Muscle layer of duodenum (tissue), 2 donors: ENCODE data around the gene GSDME.

Experiments
- H3K27ac ChIP-seq: one replicate; pipeline ENCODE4 v1.7.0; 2013; ENCODE audit warnings: mild to moderate bottlenecking, low read length
- H3K27me3 ChIP-seq: one replicate; pipeline ENCODE4 v1.7.0; 2013; ENCODE audit warnings: low read depth, mild to moderate bottlenecking, control low read depth, low read length
- H3K36me3 ChIP-seq, 2 donors: one replicate each; pipeline ENCODE4 v1.7.0; 2013; ENCODE audit warnings: low read length in 2 of 2, control low read depth in 1 of 2, mild to moderate bottlenecking in 1 of 2; ENCODE audit not compliant: insufficient read depth in 2 of 2, control insufficient read depth in 1 of 2
- H3K4me1 ChIP-seq, 2 donors: one replicate each; pipeline ENCODE4 v1.7.0; 2013; ENCODE audit warnings: low read length in 2 of 2, mild to moderate bottlenecking in 2 of 2, control low read depth in 1 of 2, moderate library complexity in 1 of 2; ENCODE audit not compliant: insufficient read depth in 2 of 2, control insufficient read depth in 1 of 2
- H3K4me3 ChIP-seq, 2 donors: one replicate each; pipeline ENCODE4 v1.7.0; 2013; ENCODE audit warnings: low read length in 2 of 2, low read depth in 1 of 2, mild to moderate bottlenecking in 1 of 2
- H3K9me3 ChIP-seq, 2 donors: one replicate each; pipeline ENCODE4 v1.7.0; 2013; ENCODE audit warnings: low read length in 2 of 2, control low read depth in 1 of 2, mild to moderate bottlenecking in 1 of 2; ENCODE audit not compliant: control insufficient read depth in 1 of 2
- donor health status: healthy.

The GSDME gene

DNA sequence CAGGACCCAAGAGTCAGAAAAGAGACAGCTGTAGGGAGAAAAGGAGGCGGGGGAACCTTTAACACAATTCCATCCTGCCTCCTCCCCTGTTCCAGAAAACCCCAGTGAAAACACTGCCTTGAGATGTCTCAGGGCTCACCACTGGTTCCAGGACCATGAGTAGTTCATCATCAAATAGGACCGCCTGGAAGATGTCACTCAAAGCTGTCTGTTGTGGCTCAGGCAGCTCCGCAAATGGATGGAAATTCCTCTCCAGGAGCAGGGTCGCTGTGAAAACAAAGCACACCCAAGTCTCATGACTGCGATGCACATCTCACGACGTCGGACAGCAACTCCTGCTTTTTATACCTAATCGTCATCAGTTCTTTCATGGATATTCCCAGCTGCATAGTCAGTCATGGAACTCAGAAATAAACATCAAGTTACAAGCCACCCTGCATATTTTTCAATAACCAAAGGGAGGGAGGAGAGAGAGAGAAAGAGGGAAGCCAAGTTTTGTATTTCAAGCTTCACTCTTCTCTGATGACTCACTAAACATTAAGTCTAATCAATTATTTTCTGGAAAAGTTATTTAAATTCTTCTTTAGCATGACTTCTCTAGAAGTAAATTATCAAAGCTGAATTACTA is 49.2 kb downstream of the GSDME start:
- Histone ChIP-seq H3K27ac (no peak overlapping the region), H3K27me3 (no peaks in the 10 kb centered on the region), H3K4me1 (peaks cover 0 to 27% of the 10 kb centered on the region in 2 donors)

DNA sequence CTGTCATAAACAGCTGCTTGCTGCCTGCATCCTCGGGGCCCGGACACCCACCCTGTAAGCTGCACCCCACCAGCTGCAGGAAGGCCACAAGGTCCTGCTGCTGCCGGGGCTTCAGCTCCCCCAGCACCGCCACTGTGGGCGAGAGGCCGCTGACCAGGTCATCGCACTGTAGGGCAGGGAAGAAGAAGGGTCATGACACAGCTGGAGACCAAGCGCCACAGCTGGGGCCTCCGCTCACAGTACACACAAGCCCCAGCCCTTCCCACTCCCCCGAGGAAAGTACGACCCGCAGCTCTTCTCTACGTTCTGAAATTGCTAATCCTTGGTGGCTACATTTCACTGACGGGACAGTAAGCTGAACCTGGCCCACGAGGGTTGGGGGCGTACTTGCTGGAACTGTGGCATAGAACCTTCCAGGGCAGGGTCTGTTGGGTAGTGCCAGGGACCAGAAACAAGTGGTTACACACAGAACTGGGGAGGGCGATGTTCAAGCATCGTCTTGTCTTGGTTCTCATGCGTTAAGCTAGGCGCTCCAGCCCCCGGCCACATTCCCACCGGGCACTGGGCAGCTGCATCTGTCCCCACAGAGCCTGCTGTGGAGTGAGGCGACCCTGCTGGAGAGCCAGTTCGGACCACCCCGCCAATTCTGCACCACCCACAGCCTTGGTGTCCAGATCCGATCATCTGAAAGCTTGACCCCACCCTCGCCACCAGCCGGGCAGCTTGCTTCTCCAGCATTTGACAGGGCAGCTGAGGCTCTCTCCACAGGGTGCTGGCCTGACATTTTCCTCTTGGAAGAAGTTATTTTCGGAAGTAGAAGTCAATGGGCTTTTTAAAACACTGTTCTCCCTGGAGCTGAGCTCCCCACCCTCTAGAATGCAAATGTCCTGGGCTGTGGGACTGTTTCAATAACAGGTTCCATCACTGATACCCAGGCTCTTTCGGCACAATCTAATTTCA is 50.8 kb downstream of the GSDME start:
- Histone ChIP-seq H3K27ac (no peak overlapping the region), H3K36me3 (peaks cover 0 to 8% of the 10 kb centered on the region in 2 donors), H3K9me3 (no peaks in the 10 kb centered on the region), H3K4me3 (no peak overlapping the region), H3K27me3 (no peaks in the 10 kb centered on the region), H3K4me1 (peaks cover 0 to 41% of the 10 kb centered on the region in 2 donors)

More for the DNA sequence above, 49.2 kb downstream of the GSDME start:
- Histone ChIP-seq H3K36me3 (peaks cover 0 to 8% of the 10 kb centered on the region in 2 donors), H3K9me3 (no peaks in the 10 kb centered on the region), H3K4me3 (no peak overlapping the region)

DNA sequence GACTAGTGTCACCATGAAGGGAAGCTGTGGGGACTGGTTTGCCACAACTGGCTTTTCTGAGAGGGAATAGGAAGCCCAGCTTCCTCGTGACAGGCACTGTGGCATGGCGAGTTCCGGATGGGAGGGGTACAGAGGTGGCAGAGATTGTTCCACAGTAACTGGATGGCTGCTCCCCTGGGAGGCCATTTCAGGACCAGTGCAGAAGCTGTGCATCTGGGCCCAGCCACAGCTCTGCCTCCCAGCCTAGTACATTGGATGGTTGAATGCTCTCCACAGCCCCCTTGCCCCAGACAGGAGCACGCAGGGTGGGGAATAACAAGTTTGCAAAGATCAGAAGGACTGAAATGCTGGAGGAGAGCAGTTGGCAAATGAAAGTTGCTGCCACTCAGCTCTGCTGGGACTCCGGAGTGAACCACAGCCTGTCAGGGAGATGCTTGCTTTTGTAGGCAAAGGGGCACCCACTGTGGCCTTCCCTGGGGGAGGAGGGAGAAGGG is 51.8 kb downstream of the GSDME start:
- Histone ChIP-seq H3K9me3 (no peaks in the 10 kb centered on the region), H3K4me1 (peaks cover 0 to 50% of the 10 kb centered on the region in 2 donors)

DNA sequence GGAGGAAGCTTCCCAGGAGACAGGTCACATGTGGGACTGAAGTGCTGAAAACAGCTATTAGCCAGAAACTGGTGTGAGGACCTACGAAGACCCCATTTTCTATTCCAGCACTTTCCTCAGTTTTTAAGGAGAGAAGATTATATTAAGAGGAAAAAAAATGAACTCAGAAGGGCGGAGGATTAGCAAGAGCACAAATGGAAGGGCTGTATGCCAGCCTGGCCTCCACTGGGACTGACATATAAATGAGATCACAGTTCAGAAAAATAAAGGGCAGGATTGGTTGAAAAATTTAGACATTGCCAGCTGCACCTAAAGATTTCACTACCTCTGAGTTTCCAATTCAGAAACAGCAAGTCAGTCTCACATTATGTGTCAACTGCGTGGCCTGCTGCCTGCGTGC is 53.0 kb downstream of the GSDME start:
- Histone ChIP-seq H3K27me3 (no peaks in the 10 kb centered on the region), H3K4me1 (peaks cover 0 to 50% of the 10 kb centered on the region in 2 donors), H3K9me3 (no peaks in the 10 kb centered on the region), H3K4me3 (no peak overlapping the region), H3K27ac (no peak overlapping the region), H3K36me3 (peaks cover 0 to under 1% of the 10 kb centered on the region in 2 donors)

More for the DNA sequence above, 51.8 kb downstream of the GSDME start:
- Histone ChIP-seq H3K36me3 (peaks cover 0 to 8% of the 10 kb centered on the region in 2 donors), H3K4me3 (no peak overlapping the region), H3K27me3 (no peaks in the 10 kb centered on the region), H3K27ac (no peak overlapping the region)

DNA sequence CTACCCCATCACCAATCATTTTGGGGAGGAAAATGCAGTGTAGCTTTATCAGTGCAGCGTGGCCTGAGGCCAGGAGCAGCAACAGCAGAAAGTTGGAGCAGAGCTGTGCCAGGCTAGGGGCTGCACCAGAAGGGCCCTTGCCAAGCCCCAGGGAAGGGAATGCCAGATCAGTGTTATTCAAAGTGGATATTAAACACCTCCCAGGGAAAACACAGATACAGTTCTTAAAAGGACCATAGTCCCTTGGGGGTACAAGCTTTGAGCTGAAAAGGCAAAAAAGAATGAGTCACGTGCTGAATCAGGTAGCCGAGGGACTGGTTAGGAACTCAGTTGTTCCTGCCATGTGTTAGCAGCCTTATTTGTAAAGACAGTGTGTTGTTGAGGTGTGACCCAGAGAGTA is 54.0 kb downstream of the GSDME start:
- Histone ChIP-seq H3K27ac (no peak overlapping the region), H3K9me3 (no peaks in the 10 kb centered on the region), H3K4me1 (peaks cover 0 to 43% of the 10 kb centered on the region in 2 donors), H3K4me3 (no peak overlapping the region), H3K36me3 (no peaks in the 10 kb centered on the region), H3K27me3 (no peaks in the 10 kb centered on the region)

DNA sequence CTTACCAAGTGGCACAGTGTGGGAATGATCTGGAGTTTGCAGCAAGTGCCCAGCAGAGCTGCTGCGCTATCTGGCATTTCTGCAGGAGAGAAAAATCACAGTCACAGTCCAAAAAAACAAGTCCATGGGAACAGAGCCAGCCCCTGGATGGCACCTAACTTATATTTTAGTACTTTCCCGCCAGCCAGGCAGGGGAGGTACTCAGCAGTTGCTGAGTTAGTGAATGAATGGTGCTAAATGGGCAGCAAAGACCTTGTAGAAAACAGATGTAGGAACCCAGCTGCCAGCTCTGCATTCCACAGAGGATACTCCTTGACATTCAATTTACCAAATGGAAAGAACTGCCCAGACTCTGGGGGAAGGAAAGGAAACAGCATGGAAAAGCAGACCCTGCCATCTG is 54.5 kb downstream of the GSDME start:
- Histone ChIP-seq H3K4me3 (no peak overlapping the region), H3K4me1 (peaks cover 0 to 43% of the 10 kb centered on the region in 2 donors), H3K27ac (no peak overlapping the region), H3K27me3 (no peaks in the 10 kb centered on the region), H3K9me3 (no peaks in the 10 kb centered on the region), H3K36me3 (no peaks in the 10 kb centered on the region)

DNA sequence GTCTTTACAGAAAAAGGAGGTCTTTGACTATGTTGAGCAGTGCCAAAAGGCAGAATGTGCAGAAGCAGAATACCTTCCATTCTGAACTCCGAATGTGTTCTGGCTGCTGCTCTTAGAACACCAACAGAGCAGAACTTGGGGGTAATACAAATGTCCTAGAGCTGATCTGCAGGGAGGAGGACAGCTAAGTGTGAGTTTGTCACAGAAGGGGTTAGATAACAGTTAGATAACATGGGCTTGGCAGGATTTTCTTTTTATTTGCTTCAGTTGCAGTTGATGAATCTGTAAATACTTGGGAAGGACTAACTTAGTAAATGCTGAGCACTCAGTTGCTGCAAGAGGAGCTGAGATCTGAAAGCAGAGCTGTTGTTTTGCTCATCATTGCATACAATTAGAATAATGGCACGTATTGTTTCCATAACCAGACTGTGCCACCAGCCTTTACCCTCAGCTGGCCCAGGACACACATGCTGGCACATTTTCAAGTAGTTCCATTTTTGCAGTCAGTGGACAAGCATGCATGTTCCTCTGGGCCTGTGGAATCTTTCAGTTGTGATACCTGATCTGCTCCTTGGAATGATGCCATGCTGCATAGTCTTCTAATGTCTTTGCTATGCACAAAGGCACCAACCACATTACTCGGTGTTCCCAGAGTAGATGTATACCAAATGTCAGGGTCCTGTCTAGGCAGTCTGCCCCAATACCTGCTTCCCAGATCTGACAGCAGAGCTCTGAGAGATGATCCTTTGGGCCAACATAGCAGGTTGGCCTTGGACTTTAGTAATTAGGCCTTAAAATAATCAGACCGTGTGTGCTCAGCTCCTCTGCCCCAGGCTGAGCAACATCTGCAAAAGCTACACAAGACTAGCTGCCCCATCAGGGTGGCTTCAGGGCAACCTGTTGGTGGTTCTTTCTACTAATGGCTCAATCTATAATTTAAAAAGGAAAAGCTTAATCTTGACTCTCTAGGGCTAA is 55.7 kb downstream of the GSDME start:
- no peaks in the 10 kb centered on the region for H3K27me3 ChIP-seq
- no peaks in the 10 kb centered on the region for H3K9me3 ChIP-seq
- H3K36me3 ChIP-seq = no peaks in the 10 kb centered on the region
- H3K4me3 ChIP-seq = no peak overlapping the region
- no peak overlapping the region for H3K27ac ChIP-seq
- H3K4me1 ChIP-seq = peaks cover 0 to 43% of the 10 kb centered on the region in 2 donors

DNA sequence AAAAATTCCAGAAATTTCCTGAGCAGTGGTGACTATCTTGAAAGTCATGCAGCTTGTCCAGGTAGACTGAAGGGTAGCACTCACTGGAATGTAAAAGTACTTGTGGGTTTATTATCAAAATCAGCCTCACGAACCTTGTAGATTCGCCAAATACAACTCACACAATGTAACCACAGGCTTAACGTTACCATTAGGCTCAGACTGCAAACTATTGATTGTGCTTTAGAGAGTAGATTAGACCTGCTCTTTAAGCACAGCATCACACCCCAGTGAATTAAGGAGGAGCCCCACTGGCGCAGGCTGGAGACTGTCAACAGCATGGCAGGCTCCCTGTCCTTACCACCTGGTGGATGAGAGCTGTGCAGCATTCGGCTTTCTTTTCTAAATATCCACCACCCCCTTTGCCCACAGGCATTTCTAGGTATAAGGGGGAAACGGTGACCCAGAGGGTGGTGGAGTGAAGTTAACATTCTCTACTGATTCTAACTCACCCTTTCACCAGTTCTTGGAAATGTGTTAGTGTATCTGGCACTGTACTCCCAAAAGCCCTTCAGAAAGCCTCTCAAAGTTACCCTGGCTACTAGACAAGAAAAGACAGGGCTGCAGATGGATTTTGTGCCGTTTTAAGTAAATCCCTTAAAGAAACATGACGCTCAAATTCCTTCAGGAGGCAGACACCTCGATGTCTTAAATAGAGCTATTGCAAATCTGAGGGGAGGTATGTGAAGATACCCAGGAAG is 56.6 kb downstream of the GSDME start:
- Histone ChIP-seq H3K4me1 (peaks cover 0 to 43% of the 10 kb centered on the region in 2 donors), H3K27ac (no peak overlapping the region), H3K36me3 (no peaks in the 10 kb centered on the region), H3K9me3 (no peaks in the 10 kb centered on the region), H3K27me3 (no peaks in the 10 kb centered on the region), H3K4me3 (no peak overlapping the region)

DNA sequence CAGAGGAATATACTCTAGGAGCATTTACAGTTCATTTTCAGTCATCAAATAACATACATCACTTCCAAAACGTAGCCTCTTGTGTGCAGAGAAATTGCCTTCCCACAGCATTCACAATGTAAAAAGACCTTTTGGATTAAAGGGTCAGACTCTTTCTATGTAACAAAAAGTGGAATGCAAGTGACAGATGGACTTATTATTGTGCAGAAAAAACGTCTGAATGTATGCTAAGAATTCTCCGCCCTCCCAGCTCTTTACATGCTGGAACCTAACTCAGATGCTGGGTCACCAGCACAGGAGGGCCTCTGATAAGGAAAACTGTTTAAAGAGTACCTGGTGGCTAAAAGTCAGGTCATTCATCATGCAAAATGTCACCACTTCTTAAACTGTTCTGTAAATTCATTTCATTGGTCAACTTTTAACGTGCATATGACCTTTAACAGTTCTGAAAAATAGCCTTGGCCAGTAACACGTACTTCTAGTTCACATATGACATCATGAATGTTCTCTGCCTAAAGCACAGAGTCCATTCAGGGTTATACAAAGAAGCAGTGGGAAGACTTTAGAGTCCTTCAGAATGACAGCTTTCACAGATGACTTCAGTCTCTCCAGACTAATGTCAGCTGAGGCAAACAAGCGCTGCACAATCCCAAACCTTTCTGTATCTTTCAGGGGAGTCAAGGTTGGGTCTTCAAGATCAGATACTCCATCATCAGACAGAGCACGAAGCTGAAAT is 58.6 kb downstream of the GSDME start:
- Histone ChIP-seq H3K27me3 (no peaks in the 10 kb centered on the region), H3K4me1 (peaks cover 0 to 28% of the 10 kb centered on the region in 2 donors), H3K9me3 (no peaks in the 10 kb centered on the region), H3K4me3 (no peak overlapping the region), H3K36me3 (no peaks in the 10 kb centered on the region), H3K27ac (no peak overlapping the region)

DNA sequence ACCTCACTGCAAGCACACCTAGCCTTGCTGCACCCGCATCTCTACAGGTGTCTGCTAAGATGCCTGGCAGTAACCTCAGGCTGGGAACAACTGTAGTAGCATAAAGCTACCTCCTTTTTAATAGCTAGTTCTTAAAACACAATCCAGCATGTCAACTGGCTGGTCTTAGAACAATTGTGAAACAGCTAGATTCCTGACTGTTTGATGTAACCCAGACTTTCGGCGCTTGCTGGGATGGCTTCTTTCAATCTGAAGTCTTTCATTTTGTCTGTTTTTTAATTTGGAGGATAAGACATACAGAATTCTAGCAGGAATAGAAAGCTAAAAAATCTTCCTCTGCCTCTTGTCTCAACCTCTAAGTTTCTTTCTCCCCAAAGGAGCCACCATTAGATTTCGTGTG is 59.8 kb downstream of the GSDME start:
- Histone ChIP-seq H3K36me3 (no peaks in the 10 kb centered on the region), H3K4me3 (no peak overlapping the region), H3K27me3 (no peaks in the 10 kb centered on the region), H3K9me3 (no peaks in the 10 kb centered on the region), H3K4me1 (peaks cover 0 to 18% of the 10 kb centered on the region in 2 donors), H3K27ac (no peak overlapping the region)
